B cell (primary cell): ENCODE results near the gene PLEKHG4. TPM values are rescaled to one million over a fixed set of nuclear protein-coding genes. Genes with fewer than 3 reads are reported as not detected.

Source experiments
- ATAC-seq: fragments of 200-7000 bp; cut with Tn5 transposase; one replicate; pipeline ENCODE4 v1.10.0; 2021; ENCODE audit warnings: low read depth, mild to moderate bottlenecking, moderate number of reproducible peaks, moderate library complexity
- CTCF ChIA-PET: fragments of 350-600 bp; sonication (Branson Sonifier 250); formaldehyde crosslinking; loops from one replicate; lab custom pipeline; 2021; ENCODE audit warnings: antibody characterized with exemption, inconsistent platforms; lab: Charles Lee
- POLR2A ChIA-PET: fragments of 350-600 bp; sonication (Branson Sonifier 250); formaldehyde crosslinking; loops from one replicate; lab custom pipeline; 2021; ENCODE audit warnings: antibody characterized with exemption; lab: Charles Lee
- DNase-seq: peaks from one replicate; pipeline ENCODE4 v3.0.0; 2013
- H2AFZ ChIP-seq: 2 replicates; pipeline ENCODE4 v1.6.1; 2012; ENCODE audit warnings: mild to moderate bottlenecking, low read depth, low read length; ENCODE audit not compliant: insufficient read depth, poor library complexity, severe bottlenecking
- H3K27ac ChIP-seq, 2 donors: 1 replicate in 1 of 2; 2 replicates in 1 of 2; pipeline ENCODE4 v1.5.1; 2012 to 2013; ENCODE audit warnings: low read length in 2 of 2, mild to moderate bottlenecking in 2 of 2, moderate library complexity in 1 of 2
- H3K27me3 ChIP-seq, 4 experiments: fragments of 200-600 bp in 1 of 4; sonication (generic) in 1 of 4; replicated peaks in 1 of 4; 1 replicate in 2 of 4; 2 replicates in 2 of 4; pipeline versions ENCODE4 v1.6.1 to v1.7.0; 2013 to 2016; ENCODE audit warnings: low read length in 3 of 4, mild to moderate bottlenecking in 2 of 4, mixed read lengths in 1 of 4, moderate library complexity in 1 of 4; ENCODE audit not compliant: insufficient read depth in 4 of 4, control insufficient read depth in 3 of 4; ENCODE audit errors: control extremely low read depth in 1 of 4
- H3K36me3 ChIP-seq, 2 experiments: replicated peaks in 1 of 2; 1 replicate in 1 of 2; 2 replicates in 1 of 2; pipeline versions ENCODE4 v1.6.1 to v1.7.1; 2013; ENCODE audit warnings: low read length in 1 of 2; ENCODE audit not compliant: insufficient read depth in 2 of 2, control insufficient read depth in 1 of 2; ENCODE audit errors: control extremely low read depth in 1 of 2, extremely low read depth in 1 of 2
- H3K4me1 ChIP-seq, 2 donors: fragments of 200-600 bp in 1 of 2; sonication (generic) in 1 of 2; 1 replicate in 1 of 2; 2 replicates in 1 of 2; pipeline versions ENCODE4 v1.5.1 to v1.6.1; 2013 to 2017; ENCODE audit warnings: low read length in 2 of 2; ENCODE audit not compliant: control insufficient read depth in 2 of 2, insufficient read depth in 2 of 2
- H3K4me2 ChIP-seq: replicated peaks from 2 replicates; pipeline ENCODE3; 2012; ENCODE audit warnings: mild to moderate bottlenecking, low read depth, low read length; ENCODE audit not compliant: poor library complexity, severe bottlenecking
- H3K4me3 ChIP-seq, 5 experiments: fragments of 200-600 bp in 1 of 5; sonication (generic) in 1 of 5; 1 replicate in 3 of 5; 2 replicates in 2 of 5; pipeline versions ENCODE4 v1.5.1 to v1.7.0; 2011 to 2016; ENCODE audit warnings: low read length in 4 of 5, mild to moderate bottlenecking in 4 of 5, low read depth in 2 of 5, control low read depth in 1 of 5, moderate library complexity in 1 of 5; ENCODE audit not compliant: insufficient read depth in 1 of 5; ENCODE audit errors: control extremely low read depth in 1 of 5, extremely low read depth in 1 of 5
- H3K79me2 ChIP-seq: fragments of 200-600 bp; sonication (generic); one replicate; pipeline ENCODE4 v1.6.0; 2016; ENCODE audit warnings: low read length; ENCODE audit not compliant: control insufficient read depth, insufficient read depth
- H3K9ac ChIP-seq: fragments of 200-600 bp; sonication (generic); 2 replicates; pipeline ENCODE4 v1.6.1; 2017; ENCODE audit warnings: mild to moderate bottlenecking, low read length, moderate library complexity
- H3K9me3 ChIP-seq, 3 donors: one replicate each; pipeline versions ENCODE4 v1.6.1 to v1.7.1; 2013; ENCODE audit warnings: low read length in 2 of 3; ENCODE audit not compliant: control insufficient read depth in 2 of 3, insufficient read depth in 1 of 3; ENCODE audit errors: control extremely low read depth in 1 of 3
- H4K20me1 ChIP-seq: 2 replicates; pipeline ENCODE4 v1.6.0; 2012; ENCODE audit warnings: mild to moderate bottlenecking, low read length; ENCODE audit not compliant: insufficient read depth, control insufficient read depth, poor library complexity, severe bottlenecking
- H3K27ac Mint-ChIP-seq: one replicate; pipeline ENCODE4 v1.8.0; 2021; ENCODE audit warnings: mixed read lengths
- H3K27me3 Mint-ChIP-seq: one replicate; pipeline ENCODE4 v1.8.0; 2021; ENCODE audit warnings: mixed read lengths
- H3K4me1 Mint-ChIP-seq: one replicate; pipeline ENCODE4 v1.8.0; 2021; ENCODE audit warnings: mixed read lengths
- H3K4me3 Mint-ChIP-seq: one replicate; pipeline ENCODE4 v1.8.0; 2021; ENCODE audit warnings: mixed read lengths
- H3K9me3 Mint-ChIP-seq: one replicate; pipeline ENCODE4 v1.8.0; 2022; ENCODE audit warnings: mixed read lengths; ENCODE audit not compliant: insufficient read depth
- EZH2 ChIP-seq: IDR thresholded peaks from 2 replicates; pipeline ENCODE4 v1.6.1; 2012; ENCODE audit warnings: borderline replicate concordance, low read depth, mild to moderate bottlenecking, moderate library complexity, low read length; ENCODE audit not compliant: insufficient read depth, poor library complexity, severe bottlenecking
- WGBS: methylation state at CpG from one replicate; pipeline ENCODE4 v1.1.5; 2013; ENCODE audit warnings: missing lambda C conversion rate; ENCODE audit not compliant: insufficient coverage; 5-methylcytosine and 5-hydroxymethylcytosine counted together
- intact Hi-C: fragments of 100-400 bp; cut with micrococcal nuclease; formaldehyde crosslinking; loops from one replicate; pipeline ENCODE4 v1.10.0; 2022
- polyA plus RNA-seq: library from polyadenylated mRNA; depleted of rRNA; stranded (reverse); fragments of >200 nt; gene quantifications from 2 replicates; pipeline ENCODE4 v1.2.3, GENCODE V29; 2012
- total RNA-seq, 2 donors: library from RNA; stranded (reverse); fragments of 120-200 nt in 1 of 2; gene quantifications; 1 replicate in 1 of 2; 2 replicates in 1 of 2; pipeline versions ENCODE4 v1.2.3 to v1.2.4, GENCODE V29; 2013 to 2022
- TF ChIP-seq, protein P1 (sequence below): fragments of 200-600 bp; IDR thresholded peaks from one replicate; pipeline ENCODE4 v1.8.0; 2022; ENCODE audit warnings: antibody characterized with exemption, mild to moderate bottlenecking

Gene PLEKHG4
- total and polyA plus RNA-seq, 2 donors (not counting 1 experiment from before 2014, with no cell fraction given) = 6.0 to 7.1 TPM

DNA sequence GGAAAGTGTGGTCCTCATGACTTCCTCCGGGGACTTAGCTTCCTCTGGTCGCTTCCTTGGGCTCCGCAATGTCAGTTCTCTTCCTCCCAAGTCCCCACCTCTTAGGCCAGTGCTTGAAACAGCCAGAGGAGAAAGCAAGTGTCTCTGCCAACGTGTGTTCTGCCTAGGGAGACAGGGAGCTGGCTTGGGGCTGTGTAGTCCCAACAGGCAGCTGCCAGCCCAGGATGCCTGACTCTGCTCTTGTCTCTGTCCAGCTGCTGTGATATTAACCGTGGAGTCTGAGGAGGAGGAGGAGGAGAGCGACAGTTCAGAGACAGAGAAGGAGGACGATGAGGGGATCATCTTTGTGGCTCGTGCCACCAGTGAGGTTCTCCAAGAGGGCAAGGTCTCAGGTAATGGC, 13.5 kb upstream of the PLEKHG4 start:
- Mint-ChIP-seq H3K27ac (no peak overlapping the region), H3K4me1 (no peaks in the 10 kb centered on the region), H3K4me3 (no peak overlapping the region), H3K9me3 (no peaks in the 10 kb centered on the region), H3K27me3 (peaks cover 15% of the 10 kb centered on the region)
- no peaks in the 10 kb centered on the region for H3K27me3 ChIP-seq
- no peak for ATAC-seq
- H3K79me2 ChIP-seq = no peaks in the 10 kb centered on the region
- WGBS = 77% methylated on average over 6 of the region's 8 CpGs
- H2AFZ ChIP-seq = no peak overlapping the region
- no peak overlapping the region for H3K9ac ChIP-seq
- no peak overlapping the region for H3K4me2 ChIP-seq
- intact Hi-C loops = no loop called here
- POLR2A ChIA-PET = interaction anchor here (0.6 kb wide), 1 partner anchor 267 kb away, joined by 5 read pairs; no protein-coding TSS in a partner anchor
- H3K27ac ChIP-seq = no peak overlapping the region
- no peak overlapping the region for H3K4me3 ChIP-seq
- H3K9me3 ChIP-seq = no peaks in the 10 kb centered on the region
- H3K36me3 ChIP-seq = no peaks in the 10 kb centered on the region
- DNase-seq = no peak
- no peaks in the 10 kb centered on the region for H4K20me1 ChIP-seq
- TF ChIP-seq, protein P1, sequence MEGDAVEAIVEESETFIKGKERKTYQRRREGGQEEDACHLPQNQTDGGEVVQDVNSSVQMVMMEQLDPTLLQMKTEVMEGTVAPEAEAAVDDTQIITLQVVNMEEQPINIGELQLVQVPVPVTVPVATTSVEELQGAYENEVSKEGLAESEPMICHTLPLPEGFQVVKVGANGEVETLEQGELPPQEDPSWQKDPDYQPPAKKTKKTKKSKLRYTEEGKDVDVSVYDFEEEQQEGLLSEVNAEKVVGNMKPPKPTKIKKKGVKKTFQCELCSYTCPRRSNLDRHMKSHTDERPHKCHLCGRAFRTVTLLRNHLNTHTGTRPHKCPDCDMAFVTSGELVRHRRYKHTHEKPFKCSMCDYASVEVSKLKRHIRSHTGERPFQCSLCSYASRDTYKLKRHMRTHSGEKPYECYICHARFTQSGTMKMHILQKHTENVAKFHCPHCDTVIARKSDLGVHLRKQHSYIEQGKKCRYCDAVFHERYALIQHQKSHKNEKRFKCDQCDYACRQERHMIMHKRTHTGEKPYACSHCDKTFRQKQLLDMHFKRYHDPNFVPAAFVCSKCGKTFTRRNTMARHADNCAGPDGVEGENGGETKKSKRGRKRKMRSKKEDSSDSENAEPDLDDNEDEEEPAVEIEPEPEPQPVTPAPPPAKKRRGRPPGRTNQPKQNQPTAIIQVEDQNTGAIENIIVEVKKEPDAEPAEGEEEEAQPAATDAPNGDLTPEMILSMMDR = no peak
- TF ChIP-seq EZH2 = no peak
- CTCF ChIA-PET = interaction anchor here (0.6 kb wide), 1 partner anchor 244 kb away, joined by 5 read pairs; no protein-coding TSS in a partner anchor
- no peaks in the 10 kb centered on the region for H3K4me1 ChIP-seq

DNA sequence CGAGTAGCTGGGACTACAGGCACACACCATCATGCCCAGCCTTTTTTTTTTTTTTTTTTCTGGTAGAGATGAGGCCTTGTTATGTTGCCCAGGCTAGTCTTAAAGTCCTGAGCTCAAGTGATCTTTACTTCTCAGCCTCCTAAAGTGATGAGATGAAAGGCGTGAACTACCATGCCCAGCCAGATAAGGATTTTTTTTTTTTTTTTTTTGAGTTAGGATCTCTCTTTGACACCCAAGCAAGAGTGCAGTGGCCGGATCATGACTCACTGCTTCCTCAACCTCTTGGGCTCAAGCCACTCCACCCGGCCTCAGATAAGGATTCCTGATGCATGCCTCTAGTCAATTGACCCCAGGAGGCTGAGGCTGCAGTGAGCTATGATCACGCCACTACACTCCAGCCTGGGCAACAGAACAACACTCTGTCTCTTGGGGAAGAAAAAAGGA, 11.2 kb upstream of the PLEKHG4 start:
- no peak overlapping the region for H3K4me2 ChIP-seq

More for the DNA sequence above, 11.2 kb upstream of the PLEKHG4 start:
- DNase-seq = no peak
- H3K27me3 Mint-ChIP-seq = peaks cover 5% of the 10 kb centered on the region
- no peak for ATAC-seq
- no CpG with 5 or more reads among the region's 5 CpGs for WGBS
- POLR2A ChIA-PET = interaction anchor here (0.7 kb wide), 1 partner anchor 554 kb away, joined by 7 read pairs; no protein-coding TSS in a partner anchor
- Histone ChIP-seq H3K4me3 (no peak overlapping the region), H4K20me1 (no peaks in the 10 kb centered on the region), H3K9ac (no peak overlapping the region), H3K4me1 (no peaks in the 10 kb centered on the region), H3K27ac (no peak overlapping the region), H3K79me2 (no peaks in the 10 kb centered on the region), H3K27me3 (no peaks in the 10 kb centered on the region), H3K9me3 (no peaks in the 10 kb centered on the region), H2AFZ (no peak overlapping the region), H3K36me3 (no peaks in the 10 kb centered on the region)
- no peak for TF ChIP-seq EZH2
- TF ChIP-seq, protein P1 = no peak
- no peaks in the 10 kb centered on the region for H3K4me1 Mint-ChIP-seq
- H3K27ac Mint-ChIP-seq = no peak overlapping the region
- intact Hi-C loops = no loop called here
- CTCF ChIA-PET = interaction anchor here (0.6 kb wide), 1 partner anchor 116 kb away, joined by 3 read pairs; no protein-coding TSS in a partner anchor
- no peaks in the 10 kb centered on the region for H3K9me3 Mint-ChIP-seq
- H3K4me3 Mint-ChIP-seq = no peak overlapping the region
